Thymus (tissue), 11 donors: Measurements from ENCODE around the gene ZBTB20. TPM values are rescaled to one million over a fixed set of nuclear protein-coding genes. Genes with fewer than 3 reads are reported as not detected.

Source experiments
- DNase-seq, 9 donors: peaks; one replicate each; pipeline ENCODE4 v3.0.0-alpha.2; 2013; ENCODE audit warnings: low spot score in 9 of 9, low read depth in 6 of 9, missing footprints in 1 of 9
- H3K27ac ChIP-seq, 2 donors: one replicate each; pipeline ENCODE4 v1.5.1; 2013; ENCODE audit warnings: control low read depth in 1 of 2, low read depth in 1 of 2, low read length in 1 of 2, mild to moderate bottlenecking in 1 of 2, moderate library complexity in 1 of 2
- H3K27me3 ChIP-seq, 2 donors: one replicate each; pipeline ENCODE4 v1.5.1; 2013; ENCODE audit warnings: low read length in 1 of 2; ENCODE audit not compliant: control insufficient read depth in 2 of 2, insufficient read depth in 1 of 2
- H3K36me3 ChIP-seq, 2 donors: one replicate each; pipeline ENCODE4 v1.5.1; 2013; ENCODE audit warnings: low read length in 1 of 2, mild to moderate bottlenecking in 1 of 2, moderate library complexity in 1 of 2; ENCODE audit not compliant: control insufficient read depth in 2 of 2, insufficient read depth in 2 of 2
- H3K4me1 ChIP-seq, 2 donors: one replicate each; pipeline ENCODE4 v1.5.1; 2013; ENCODE audit warnings: low read length in 2 of 2; ENCODE audit not compliant: control insufficient read depth in 2 of 2, insufficient read depth in 2 of 2
- H3K4me3 ChIP-seq, 2 donors: one replicate each; pipeline ENCODE4 v1.5.1; 2013; ENCODE audit warnings: low read length in 2 of 2, control low read depth in 1 of 2, mild to moderate bottlenecking in 1 of 2
- H3K9me3 ChIP-seq, 2 donors: one replicate each; pipeline ENCODE4 v1.5.1; 2013; ENCODE audit warnings: low read length in 1 of 2, mild to moderate bottlenecking in 1 of 2; ENCODE audit not compliant: control insufficient read depth in 2 of 2, insufficient read depth in 1 of 2
- WGBS: extraction: QIAGEN DNeasy Blood & Tissue Kit; methylation state at CpG from one replicate; pipeline ENCODE4 v1.1.7; 2013; 5-methylcytosine and 5-hydroxymethylcytosine counted together
- polyA plus RNA-seq: library from polyadenylated mRNA; stranded (reverse); fragments of 200-250 nt; gene quantifications from one replicate; pipeline ENCODE4 v1.2.3, GENCODE V29; 2013
- total RNA-seq: library from RNA; stranded (reverse); fragments of 120-200 nt; gene quantifications from one replicate; pipeline ENCODE4 v1.2.4, GENCODE V29; 2013
- donor health status: healthy.

The ZBTB20 gene
- total and polyA plus RNA-seq, 2 donors: 1.2 to 8.9 TPM

- Histone ChIP-seq H3K4me1 (no peaks in the 10 kb centered on the region), H3K27me3 (no peaks in the 10 kb centered on the region)
- WGBS: 97% methylated on average over 2 of the region's 2 CpGs
These were observed 473.1 kb downstream of the ZBTB20 start for GRCh38 chr3:114674036-114674435.

GRCh38 chr3:114673481-114673880, 473.6 kb downstream of the ZBTB20 start:
- H3K4me3 ChIP-seq: no peak overlapping the region
- H3K36me3 ChIP-seq: no peaks in the 10 kb centered on the region
- no peaks in the 10 kb centered on the region for H3K4me1 ChIP-seq
- DNase-seq: no peak
- no peak overlapping the region for H3K27ac ChIP-seq
- no peaks in the 10 kb centered on the region for H3K9me3 ChIP-seq
- 95% methylated on average over 2 of the region's 2 CpGs for WGBS
- H3K27me3 ChIP-seq: no peaks in the 10 kb centered on the region

More at GRCh38 chr3:114674036-114674435, 473.1 kb downstream of the ZBTB20 start:
- Histone ChIP-seq H3K36me3 (no peaks in the 10 kb centered on the region), H3K27ac (no peak overlapping the region), H3K9me3 (no peaks in the 10 kb centered on the region), H3K4me3 (no peak overlapping the region)
- no peak for DNase-seq

- no peaks in the 10 kb centered on the region for H3K27me3 ChIP-seq
- 97% methylated on average over 6 of the region's 6 CpGs for WGBS
These were observed 474.2 kb downstream of the ZBTB20 start for GRCh38 chr3:114672692-114673447.

GRCh38 chr3:114671741-114672510, 475.2 kb downstream of the ZBTB20 start:
- Histone ChIP-seq H3K4me1 (no peaks in the 10 kb centered on the region), H3K27ac (no peak overlapping the region), H3K4me3 (no peak overlapping the region), H3K27me3 (no peaks in the 10 kb centered on the region), H3K9me3 (no peaks in the 10 kb centered on the region), H3K36me3 (no peaks in the 10 kb centered on the region)
- DNase-seq: no peak
- 91% methylated on average over 4 of the region's 4 CpGs for WGBS

More at GRCh38 chr3:114672692-114673447, 474.2 kb downstream of the ZBTB20 start:
- H3K27ac ChIP-seq: no peak overlapping the region
- DNase-seq: no peak
- no peaks in the 10 kb centered on the region for H3K9me3 ChIP-seq
- H3K4me1 ChIP-seq: no peaks in the 10 kb centered on the region
- no peaks in the 10 kb centered on the region for H3K36me3 ChIP-seq
- no peak overlapping the region for H3K4me3 ChIP-seq

- Histone ChIP-seq H3K27me3 (no peaks in the 10 kb centered on the region), H3K4me3 (no peak overlapping the region), H3K4me1 (no peaks in the 10 kb centered on the region), H3K36me3 (no peaks in the 10 kb centered on the region), H3K27ac (no peak overlapping the region), H3K9me3 (no peaks in the 10 kb centered on the region)
- DNase-seq: no peak
- WGBS: 99% methylated on average over 1 of the region's 1 CpG
These were observed 477.5 kb downstream of the ZBTB20 start for GRCh38 chr3:114669614-114670013.

- Histone ChIP-seq H3K27ac (no peak overlapping the region), H3K4me3 (no peak overlapping the region), H3K36me3 (no peaks in the 10 kb centered on the region), H3K9me3 (no peaks in the 10 kb centered on the region), H3K27me3 (no peaks in the 10 kb centered on the region), H3K4me1 (no peaks in the 10 kb centered on the region)
- no peak for DNase-seq
- 96% methylated on average over 2 of the region's 2 CpGs for WGBS
These were observed 479.0 kb downstream of the ZBTB20 start for GRCh38 chr3:114668099-114668498.

- H3K27me3 ChIP-seq: no peaks in the 10 kb centered on the region
- H3K4me1 ChIP-seq: no peaks in the 10 kb centered on the region
- 68% methylated on average over 3 of the region's 3 CpGs for WGBS
- no peak overlapping the region for H3K27ac ChIP-seq
- H3K9me3 ChIP-seq: no peaks in the 10 kb centered on the region
- no peak for DNase-seq
- no peak overlapping the region for H3K4me3 ChIP-seq
- no peaks in the 10 kb centered on the region for H3K36me3 ChIP-seq
These were observed 480.5 kb downstream of the ZBTB20 start for GRCh38 chr3:114666623-114667022.

GRCh38 chr3:114664006-114664405, 483.1 kb downstream of the ZBTB20 start:
- DNase-seq: no peak
- no peak overlapping the region for H3K4me3 ChIP-seq
- H3K36me3 ChIP-seq: no peaks in the 10 kb centered on the region
- no peak overlapping the region for H3K27ac ChIP-seq
- H3K4me1 ChIP-seq: no peaks in the 10 kb centered on the region
- H3K27me3 ChIP-seq: no peaks in the 10 kb centered on the region
- H3K9me3 ChIP-seq: no peaks in the 10 kb centered on the region

- no peaks in the 10 kb centered on the region for H3K36me3 ChIP-seq
- H3K4me3 ChIP-seq: no peak overlapping the region
- no peaks in the 10 kb centered on the region for H3K9me3 ChIP-seq
- no peak overlapping the region for H3K27ac ChIP-seq
- DNase-seq: no peak
- H3K4me1 ChIP-seq: no peaks in the 10 kb centered on the region
- 97% methylated on average over 1 of the region's 1 CpG for WGBS
- no peaks in the 10 kb centered on the region for H3K27me3 ChIP-seq
These were observed 486.3 kb downstream of the ZBTB20 start for GRCh38 chr3:114660808-114661207.
